Measurements from ENCODE around the gene FAHD1.

FAHD1 gene

GRCh38 chr16:1826691-1827573 is at the start of gene FAHD1, which contains the start of gene HAGH:
FAHD1 (plus strand) TSS chr16:1827206; CDS start chr16:1827239, 33 bp downstream.
HAGH (minus strand) TSS chr16:1826825; CDS start chr16:1826787, 38 bp downstream.
- DNase-seq (ENCODE audit: low read depth) = peak; percentile 79

- DNase-seq (ENCODE audit: low read depth) = no peak
These were observed 49.4 kb upstream of the FAHD1 start for GRCh38 chr16:1777375-1778199.

- no peak for DNase-seq (ENCODE audit: low read depth)
These were observed 48.5 kb upstream of the FAHD1 start for GRCh38 chr16:1778200-1779179.

GRCh38 chr16:1779234-1779701 is 47.7 kb upstream of the FAHD1 start:
- DNase-seq (ENCODE audit: low read depth) = no peak

- no peak for DNase-seq (ENCODE audit: low read depth)
These were observed 47.0 kb upstream of the FAHD1 start for GRCh38 chr16:1779741-1780676.

GRCh38 chr16:1780677-1781072 is 46.3 kb upstream of the FAHD1 start:
- no peak for DNase-seq (ENCODE audit: low read depth)

GRCh38 chr16:1781254-1781653 is 45.8 kb upstream of the FAHD1 start:
- DNase-seq (ENCODE audit: low read depth) = no peak

- no peak for DNase-seq (ENCODE audit: low read depth)
These were observed 45.1 kb upstream of the FAHD1 start for GRCh38 chr16:1781758-1782407.

GRCh38 chr16:1782408-1783264 is 44.4 kb upstream of the FAHD1 start, which contains the start of the genes NUBP2 and SPSB3:
NUBP2 (plus strand) TSS chr16:1782960; CDS start chr16:1783021, 61 bp downstream.
SPSB3 (minus strand) TSS chr16:1782571; CDS start chr16:1781483, 1,088 bp downstream.
- DNase-seq (ENCODE audit: low read depth) = peak; percentile 95

- no peak for DNase-seq (ENCODE audit: low read depth)
These were observed 41.8 kb upstream of the FAHD1 start for GRCh38 chr16:1784977-1785845.

- DNase-seq (ENCODE audit: low read depth) = no peak
These were observed 41.2 kb upstream of the FAHD1 start for GRCh38 chr16:1785846-1786170.

- no peak for DNase-seq (ENCODE audit: low read depth)
These were observed 40.6 kb upstream of the FAHD1 start for GRCh38 chr16:1786242-1787055.

GRCh38 chr16:1787056-1787321 is 40.0 kb upstream of the FAHD1 start:
- no peak for DNase-seq (ENCODE audit: low read depth)

- DNase-seq (ENCODE audit: low read depth) = no peak
These were observed 39.5 kb upstream of the FAHD1 start for GRCh38 chr16:1787322-1788094.

GRCh38 chr16:1788095-1788707 is 38.8 kb upstream of the FAHD1 start:
- no peak for DNase-seq (ENCODE audit: low read depth)

- DNase-seq (ENCODE audit: low read depth) = no peak
These were observed 38.3 kb upstream of the FAHD1 start for GRCh38 chr16:1788708-1789100.
